RWPE2 (cell line): ENCODE measurements around the gene EMC9.

Experiments used
- ATAC-seq: fragments of 200-7000 bp; cut with Tn5 transposase; 3 replicates; pipeline ENCODE4 v1.9.1; 2021; ENCODE audit warnings: low read depth
- DNase-seq: peaks from one replicate; pipeline ENCODE4 v3.0.0-alpha.2; 2020; ENCODE audit warnings: low spot score
- H3K27ac ChIP-seq: fragments of 450-650 bp; 2 replicates; pipeline ENCODE4 v1.5.1; 2017; ENCODE audit warnings: mild to moderate bottlenecking; ENCODE audit not compliant: poor library complexity, severe bottlenecking
- H3K27me3 ChIP-seq: fragments of 250-450 bp; sonication (Bioruptor Pico); 2 replicates; pipeline ENCODE4 v1.5.1; 2021; ENCODE audit warnings: mild to moderate bottlenecking, moderate library complexity; ENCODE audit not compliant: insufficient read depth, poor library complexity, severe bottlenecking
- H3K36me3 ChIP-seq: fragments of 250-450 bp; sonication (Bioruptor Pico); 2 replicates; pipeline ENCODE4 v1.5.1; 2020; ENCODE audit warnings: low read depth, mild to moderate bottlenecking, moderate library complexity
- H3K4me1 ChIP-seq: fragments of 250-450 bp; sonication (Bioruptor Pico); 2 replicates; pipeline ENCODE4 v1.5.1; 2021; ENCODE audit warnings: mild to moderate bottlenecking, moderate library complexity; ENCODE audit not compliant: insufficient read depth, poor library complexity, severe bottlenecking
- H3K4me3 ChIP-seq: fragments of 250-450 bp; sonication (Bioruptor Pico); 2 replicates; pipeline ENCODE4 v1.5.1; 2021; ENCODE audit warnings: mild to moderate bottlenecking, moderate library complexity; ENCODE audit not compliant: severe bottlenecking
- H3K9me3 ChIP-seq: fragments of 250-450 bp; sonication (Bioruptor Pico); 2 replicates; pipeline ENCODE4 v1.5.1; 2021; ENCODE audit warnings: mild to moderate bottlenecking, moderate library complexity; ENCODE audit not compliant: severe bottlenecking
- TF ChIP-seq, protein P1 (sequence below): fragments of 450-650 bp; IDR thresholded peaks from one replicate; pipeline ENCODE4 v1.5.1; 2017; ENCODE audit warnings: mild to moderate bottlenecking, moderate library complexity; ENCODE audit not compliant: poor library complexity, severe bottlenecking

EMC9 gene

DNA sequence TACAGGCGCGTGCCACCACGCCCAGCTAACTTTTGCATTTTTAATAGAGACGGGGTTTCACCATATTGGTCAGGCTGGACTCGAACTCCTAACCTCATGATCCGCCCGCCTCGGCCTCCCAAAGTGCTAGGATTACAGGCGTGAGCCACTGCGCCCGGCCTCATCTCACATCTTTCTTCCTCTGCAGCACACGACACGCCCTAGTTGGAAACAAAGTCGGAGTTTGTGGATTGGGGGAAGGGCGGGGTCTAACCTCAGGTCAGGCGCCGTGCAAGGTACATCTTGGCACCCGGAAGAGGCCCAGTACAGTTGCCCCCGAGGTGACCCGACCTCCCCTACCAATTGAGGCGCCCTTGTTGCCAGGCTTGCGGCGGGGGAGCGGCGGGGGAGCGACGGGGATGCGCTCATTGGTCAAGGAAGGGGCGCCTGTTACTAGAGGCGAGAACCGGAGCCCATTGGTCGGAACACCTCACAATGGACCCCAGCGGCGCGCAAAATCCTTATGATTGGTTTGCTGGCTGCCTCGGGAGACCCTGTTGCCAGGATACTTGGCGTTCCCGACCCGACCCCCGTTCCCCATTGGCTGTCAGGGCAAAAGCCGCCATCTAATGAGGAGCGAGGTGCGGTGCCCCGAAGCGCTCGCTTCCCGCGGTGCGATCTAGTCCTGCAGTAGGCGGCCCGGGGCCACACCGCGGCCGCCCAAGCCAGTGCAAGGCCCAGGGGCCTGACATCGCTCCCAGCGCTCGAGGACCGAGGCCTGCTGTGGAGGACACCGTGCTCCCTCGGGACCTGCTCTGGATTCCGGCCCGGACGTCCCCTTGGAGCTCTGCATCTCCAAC is 30.2 kb upstream of the EMC9 start, which contains the start of gene REC8:
Gene REC8, plus strand, starts transcription at position 659 of the 839 bp plus-strand sequence. CDS start 473 bp downstream, outside the sequence.
- no peaks in the 10 kb centered on the region for H3K9me3 ChIP-seq
- H3K36me3 ChIP-seq: 0 out of 2 replicates have a peak, but pooled peaks cover 5% of the 10 kb centered on the region
- no peak within 1 kb of the TSS for H3K4me3 ChIP-seq
- no peak within 1 kb of the TSS for H3K27ac ChIP-seq
- H3K4me1 ChIP-seq: no peaks in the 10 kb centered on the region
- DNase-seq: no peak
- ATAC-seq: no peak
- TF ChIP-seq, protein P1, sequence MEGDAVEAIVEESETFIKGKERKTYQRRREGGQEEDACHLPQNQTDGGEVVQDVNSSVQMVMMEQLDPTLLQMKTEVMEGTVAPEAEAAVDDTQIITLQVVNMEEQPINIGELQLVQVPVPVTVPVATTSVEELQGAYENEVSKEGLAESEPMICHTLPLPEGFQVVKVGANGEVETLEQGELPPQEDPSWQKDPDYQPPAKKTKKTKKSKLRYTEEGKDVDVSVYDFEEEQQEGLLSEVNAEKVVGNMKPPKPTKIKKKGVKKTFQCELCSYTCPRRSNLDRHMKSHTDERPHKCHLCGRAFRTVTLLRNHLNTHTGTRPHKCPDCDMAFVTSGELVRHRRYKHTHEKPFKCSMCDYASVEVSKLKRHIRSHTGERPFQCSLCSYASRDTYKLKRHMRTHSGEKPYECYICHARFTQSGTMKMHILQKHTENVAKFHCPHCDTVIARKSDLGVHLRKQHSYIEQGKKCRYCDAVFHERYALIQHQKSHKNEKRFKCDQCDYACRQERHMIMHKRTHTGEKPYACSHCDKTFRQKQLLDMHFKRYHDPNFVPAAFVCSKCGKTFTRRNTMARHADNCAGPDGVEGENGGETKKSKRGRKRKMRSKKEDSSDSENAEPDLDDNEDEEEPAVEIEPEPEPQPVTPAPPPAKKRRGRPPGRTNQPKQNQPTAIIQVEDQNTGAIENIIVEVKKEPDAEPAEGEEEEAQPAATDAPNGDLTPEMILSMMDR: no peak
- no peaks in the 10 kb centered on the region for H3K27me3 ChIP-seq

DNA sequence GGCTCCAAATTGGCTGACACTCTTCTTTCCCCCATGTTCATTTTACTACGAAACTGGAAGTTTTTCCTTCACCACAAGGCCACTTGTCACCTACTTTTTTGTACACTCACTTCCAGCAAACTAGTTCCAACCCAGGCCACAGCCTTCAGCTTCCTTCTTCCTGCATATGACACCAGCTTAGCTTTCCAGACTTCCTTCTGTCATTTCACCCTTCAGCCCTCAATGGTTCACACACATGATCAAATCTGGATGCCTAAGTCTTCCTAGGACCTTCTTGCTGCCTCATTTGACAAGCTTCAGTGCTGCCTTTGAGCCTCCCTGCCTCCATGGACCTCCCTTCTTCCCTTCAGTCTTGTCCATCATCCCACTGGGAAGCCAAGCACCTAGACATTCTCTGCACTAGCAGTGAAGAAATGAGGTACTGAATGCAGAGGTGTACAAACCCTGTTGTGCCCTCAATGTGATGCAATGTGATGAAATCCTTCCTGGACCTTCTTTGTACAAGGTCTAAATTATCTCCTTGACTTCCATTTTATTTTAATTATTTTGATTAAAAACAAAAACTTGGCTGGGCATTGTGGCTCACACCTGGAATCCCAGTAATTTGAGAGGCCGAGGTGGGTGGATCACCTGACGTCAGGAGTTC is 26.2 kb upstream of the EMC9 start:
- DNase-seq (no peak), ATAC-seq (no peak)
- Histone ChIP-seq H3K4me1 (no peaks in the 10 kb centered on the region), H3K36me3 (peaks cover 42% of the 10 kb centered on the region), H3K4me3 (no peak overlapping the region), H3K9me3 (no peaks in the 10 kb centered on the region), H3K27ac (no peak overlapping the region), H3K27me3 (no peaks in the 10 kb centered on the region)
- TF ChIP-seq, protein P1: no peak

DNA sequence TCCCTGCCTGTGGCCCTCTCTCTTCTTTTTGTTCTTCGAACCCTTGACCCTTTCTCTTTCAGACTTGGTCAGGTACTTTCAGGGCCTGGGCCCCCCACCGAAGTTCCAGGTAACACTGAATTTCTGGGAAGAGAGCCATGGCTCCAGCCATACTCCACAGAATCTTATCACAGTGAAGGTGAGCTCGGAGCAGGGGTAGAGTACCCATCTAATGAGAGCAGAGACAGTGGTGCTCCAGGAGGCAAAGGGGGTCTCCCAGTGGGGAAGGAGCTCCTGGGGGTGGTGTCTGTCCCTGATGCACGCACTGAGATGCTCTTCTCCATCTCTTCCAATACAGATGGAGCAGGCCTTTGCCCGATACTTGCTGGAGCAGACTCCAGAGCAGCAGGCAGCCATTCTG is 24.4 kb upstream of the EMC9 start:
- peaks cover 50% of the 10 kb centered on the region for H3K36me3 ChIP-seq
- TF ChIP-seq, protein P1: no peak
- H3K27me3 ChIP-seq: no peaks in the 10 kb centered on the region
- H3K9me3 ChIP-seq: no peaks in the 10 kb centered on the region
- H3K27ac ChIP-seq: no peak overlapping the region
- H3K4me1 ChIP-seq: peaks cover 3% of the 10 kb centered on the region
- ATAC-seq (no peak), DNase-seq (no peak)
- no peak overlapping the region for H3K4me3 ChIP-seq

DNA sequence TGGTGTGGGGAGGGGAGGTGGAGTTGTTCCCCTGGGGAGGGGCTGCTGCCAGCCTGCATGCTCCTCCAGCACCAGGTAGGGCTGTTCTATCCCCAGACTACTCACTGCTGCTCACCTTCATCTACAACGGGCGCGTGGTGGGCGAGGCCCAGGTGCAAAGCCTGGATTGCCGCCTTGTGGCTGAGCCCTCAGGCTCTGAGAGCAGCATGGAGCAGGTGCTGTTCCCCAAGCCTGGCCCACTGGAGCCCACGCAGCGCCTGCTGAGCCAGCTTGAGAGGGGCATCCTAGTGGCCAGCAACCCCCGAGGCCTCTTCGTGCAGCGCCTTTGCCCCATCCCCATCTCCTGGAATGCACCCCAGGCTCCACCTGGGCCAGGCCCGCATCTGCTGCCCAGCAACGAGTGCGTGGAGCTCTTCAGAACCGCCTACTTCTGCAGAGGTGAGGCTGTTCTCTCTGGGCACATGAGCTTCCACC is 23.2 kb upstream of the EMC9 start:
- TF ChIP-seq, protein P1: no peak
- H3K27me3 ChIP-seq: no peaks in the 10 kb centered on the region
- H3K4me1 ChIP-seq: peaks cover 3% of the 10 kb centered on the region
- DNase-seq: no peak
- no peak overlapping the region for H3K27ac ChIP-seq
- no peak overlapping the region for H3K4me3 ChIP-seq
- peaks cover 56% of the 10 kb centered on the region for H3K36me3 ChIP-seq
- ATAC-seq: no peak
- no peaks in the 10 kb centered on the region for H3K9me3 ChIP-seq
